Stomach (tissue), 4 donors: ENCODE results near the gene MED10.

Experiments used
- POLR2A ChIP-seq, 4 donors: fragments of 450-650 bp; IDR thresholded peaks; one replicate each; pipeline ENCODE4 v1.6.1; 2016; ENCODE audit warnings: antibody characterized with exemption in 4 of 4, control low read depth in 2 of 4, mild to moderate bottlenecking in 1 of 4, moderate library complexity in 1 of 4
- POLR2AphosphoS5 ChIP-seq, 3 donors: sonication (generic); formaldehyde crosslinking; IDR thresholded peaks; one replicate each; pipeline ENCODE4 v1.6.1; 2016; ENCODE audit warnings: antibody characterized with exemption in 3 of 3
- TF ChIP-seq, protein P1 (sequence below), 7 experiments: fragments of 450-650 bp in 4 of 7; fragments of 200-600 bp in 3 of 7; sonication (generic) in 3 of 7; IDR thresholded peaks; one replicate each; pipeline ENCODE4 v1.5.1; 2016 to 2019; ENCODE audit warnings: antibody characterized with exemption in 7 of 7, control low read depth in 2 of 7, mild to moderate bottlenecking in 1 of 7

GRCh38 chr5:6338871-6339270 is 39.5 kb downstream of the MED10 start:
- TF ChIP-seq, protein P1, sequence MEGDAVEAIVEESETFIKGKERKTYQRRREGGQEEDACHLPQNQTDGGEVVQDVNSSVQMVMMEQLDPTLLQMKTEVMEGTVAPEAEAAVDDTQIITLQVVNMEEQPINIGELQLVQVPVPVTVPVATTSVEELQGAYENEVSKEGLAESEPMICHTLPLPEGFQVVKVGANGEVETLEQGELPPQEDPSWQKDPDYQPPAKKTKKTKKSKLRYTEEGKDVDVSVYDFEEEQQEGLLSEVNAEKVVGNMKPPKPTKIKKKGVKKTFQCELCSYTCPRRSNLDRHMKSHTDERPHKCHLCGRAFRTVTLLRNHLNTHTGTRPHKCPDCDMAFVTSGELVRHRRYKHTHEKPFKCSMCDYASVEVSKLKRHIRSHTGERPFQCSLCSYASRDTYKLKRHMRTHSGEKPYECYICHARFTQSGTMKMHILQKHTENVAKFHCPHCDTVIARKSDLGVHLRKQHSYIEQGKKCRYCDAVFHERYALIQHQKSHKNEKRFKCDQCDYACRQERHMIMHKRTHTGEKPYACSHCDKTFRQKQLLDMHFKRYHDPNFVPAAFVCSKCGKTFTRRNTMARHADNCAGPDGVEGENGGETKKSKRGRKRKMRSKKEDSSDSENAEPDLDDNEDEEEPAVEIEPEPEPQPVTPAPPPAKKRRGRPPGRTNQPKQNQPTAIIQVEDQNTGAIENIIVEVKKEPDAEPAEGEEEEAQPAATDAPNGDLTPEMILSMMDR (IDR thresholded peaks at IDR 0.05), result no peak
- TF ChIP-seq POLR2A (IDR thresholded peaks at IDR 0.05), result no peak
- no peak for TF ChIP-seq POLR2AphosphoS5 (IDR thresholded peaks at IDR 0.05)
